ENCODE measurements around the gene WNK2. TPM values are rescaled to one million over a fixed set of nuclear protein-coding genes. Genes with fewer than 3 reads are reported as not detected.
"Not testable (repeated sequence)": the region's sequence is repeated elsewhere in the genome, so short reads cannot be mapped to it uniquely, and the experiment has no call there.

The WNK2 gene
- total and polyA plus RNA-seq, 12 donors = 16.6 to 236 (median 178) TPM

- ATAC-seq (no peak), DNase-seq (no peak)
Measured at GRCh38 chr9:93364734-93365426, 180.9 kb downstream of the WNK2 start.

GRCh38 chr9:93365427-93366118, 181.6 kb downstream of the WNK2 start:
- no peak for TF ChIP-seq CTCF (IDR thresholded peaks at IDR 0.05)
- ATAC-seq (no peak), DNase-seq (no peak)

More at GRCh38 chr9:93364734-93365426, 180.9 kb downstream of the WNK2 start:
- peaks cover 0 to 33% (median 16%) of the 10 kb centered on the region in 11 donors for H3K9me3 ChIP-seq
- H3K27me3 ChIP-seq = no peaks in the 10 kb centered on the region
- WGBS, 2 donors = 86 to 98% methylated on average over 2 of the region's 2 CpGs
- TF ChIP-seq CTCF (IDR thresholded peaks at IDR 0.05) = no peak
- no peak overlapping the region for H3K4me3 ChIP-seq
- H3K4me1 ChIP-seq = no peaks in the 10 kb centered on the region
- H3K27ac ChIP-seq = no peak overlapping the region
- no peaks in the 10 kb centered on the region for H3K36me3 ChIP-seq
- intact Hi-C loops (cut with DNase I) = no loop called here

GRCh38 chr9:93366119-93366447, 182.1 kb downstream of the WNK2 start:
- TF ChIP-seq CTCF (IDR thresholded peaks at IDR 0.05) = no peak
- Histone ChIP-seq H3K27ac (no peak overlapping the region), H3K9me3 (peaks cover 0 to 21% (median 12%) of the 10 kb centered on the region in 11 donors), H3K4me3 (no peak overlapping the region), H3K36me3 (no peaks in the 10 kb centered on the region), H3K27me3 (no peaks in the 10 kb centered on the region), H3K4me1 (no peaks in the 10 kb centered on the region)
- DNase-seq (no peak), ATAC-seq (no peak)
- 70 to 79% methylated on average over 12 of the region's 12 CpGs for WGBS, 2 donors
- intact Hi-C loops (cut with DNase I) = no loop called here

More at GRCh38 chr9:93365427-93366118, 181.6 kb downstream of the WNK2 start:
- no peaks in the 10 kb centered on the region for H3K4me1 ChIP-seq
- peaks cover 0 to 26% (median 15%) of the 10 kb centered on the region in 11 donors for H3K9me3 ChIP-seq
- no peaks in the 10 kb centered on the region for H3K36me3 ChIP-seq
- H3K27me3 ChIP-seq = no peaks in the 10 kb centered on the region
- 77% methylated on average over 12 of the region's 12 CpGs for WGBS, 2 donors
- no peak overlapping the region for H3K4me3 ChIP-seq
- no peak overlapping the region for H3K27ac ChIP-seq
- intact Hi-C loops (cut with DNase I) = no loop called here

- H3K4me3 ChIP-seq; H3K36me3 ChIP-seq; H3K27me3 ChIP-seq; H3K27ac ChIP-seq; H3K4me1 ChIP-seq; ATAC-seq; DNase-seq; intact Hi-C loops (cut with DNase I): not testable (repeated sequence)
- 83 to 93% methylated on average over 4 of the region's 4 CpGs for WGBS, 2 donors
- peaks cover 0 to 17% (median 8%) of the 10 kb centered on the region in 11 donors for H3K9me3 ChIP-seq
Measured at GRCh38 chr9:93366486-93366885, 182.5 kb downstream of the WNK2 start.

GRCh38 chr9:93368437-93368836, 184.5 kb downstream of the WNK2 start:
- no peaks in the 10 kb centered on the region for H3K9me3 ChIP-seq
- TF ChIP-seq CTCF (IDR thresholded peaks at IDR 0.05) = no peak
- H3K27me3 ChIP-seq = no peaks in the 10 kb centered on the region
- WGBS, 2 donors = 83 to 88% methylated on average over 1 of the region's 1 CpG
- intact Hi-C loops (cut with DNase I) = no loop called here
- no peak overlapping the region for H3K27ac ChIP-seq
- no peak for DNase-seq
- no peak for ATAC-seq
- H3K4me1 ChIP-seq = no peaks in the 10 kb centered on the region
- H3K4me3 ChIP-seq = no peak overlapping the region
- H3K36me3 ChIP-seq = no peaks in the 10 kb centered on the region

All from heart right ventricle (tissue), 16 donors.